ENCODE results near the gene FAM168B.

Gene FAM168B

DNA sequence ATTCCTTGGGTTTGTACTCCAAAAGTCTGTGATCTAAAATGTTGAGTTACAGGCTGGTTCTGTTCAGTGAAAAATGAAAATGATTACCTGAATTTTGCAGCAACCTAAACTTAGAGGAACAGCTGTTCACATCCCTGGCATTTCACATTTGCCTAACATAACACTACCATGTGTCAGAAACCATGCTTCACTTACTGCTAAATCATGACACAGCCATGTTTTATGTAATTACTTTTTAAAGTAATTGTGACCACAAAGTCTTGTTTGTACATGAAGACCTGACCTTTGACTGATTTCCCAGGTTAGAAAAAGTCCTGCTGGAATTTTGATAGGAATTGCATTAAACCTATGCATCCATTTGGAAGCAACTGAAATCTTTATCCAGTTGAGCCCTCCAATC lies 79.1 kb downstream of the FAM168B start:
- DNase-seq = no peak

DNA sequence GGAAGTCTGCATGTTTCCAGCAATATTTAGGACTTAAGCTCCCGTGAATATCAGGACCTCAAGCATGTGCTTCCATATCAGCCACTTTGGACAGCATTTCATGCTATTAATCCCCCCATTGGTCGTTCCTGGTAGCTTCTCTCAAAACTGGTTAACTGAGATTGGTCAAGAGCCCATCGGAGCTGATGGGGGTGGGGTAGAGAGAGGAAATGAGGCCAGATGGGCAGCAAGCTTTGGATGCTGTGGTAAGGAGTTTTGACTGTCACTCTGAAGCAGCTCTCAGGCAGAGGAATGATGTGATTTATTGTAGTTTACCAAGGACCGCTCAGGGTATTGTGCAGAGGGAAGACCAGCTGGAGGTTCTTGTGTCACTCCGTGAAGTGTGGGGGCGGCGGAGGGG lies 81.8 kb downstream of the FAM168B start:
- DNase-seq = no peak

DNA sequence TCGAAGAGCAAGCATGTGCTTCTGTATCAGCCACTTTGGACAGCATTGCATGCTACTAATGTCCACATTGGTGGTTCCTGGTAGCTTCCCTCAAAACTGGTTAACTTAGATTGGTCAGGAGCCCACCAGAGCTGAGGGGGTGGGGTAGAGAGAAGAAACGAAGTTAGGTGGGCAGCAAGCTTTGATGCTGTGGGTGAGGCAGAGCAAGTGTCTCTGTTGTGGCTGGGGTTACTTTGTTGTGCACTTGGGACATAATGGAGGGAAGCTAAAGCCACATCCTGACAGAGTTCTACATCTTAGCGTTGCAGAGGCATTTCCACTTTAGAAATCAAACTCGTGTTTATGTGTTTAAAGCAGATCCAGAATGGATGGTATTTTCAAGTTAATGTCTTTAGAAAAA lies 82.7 kb downstream of the FAM168B start:
- DNase-seq = no peak

DNA sequence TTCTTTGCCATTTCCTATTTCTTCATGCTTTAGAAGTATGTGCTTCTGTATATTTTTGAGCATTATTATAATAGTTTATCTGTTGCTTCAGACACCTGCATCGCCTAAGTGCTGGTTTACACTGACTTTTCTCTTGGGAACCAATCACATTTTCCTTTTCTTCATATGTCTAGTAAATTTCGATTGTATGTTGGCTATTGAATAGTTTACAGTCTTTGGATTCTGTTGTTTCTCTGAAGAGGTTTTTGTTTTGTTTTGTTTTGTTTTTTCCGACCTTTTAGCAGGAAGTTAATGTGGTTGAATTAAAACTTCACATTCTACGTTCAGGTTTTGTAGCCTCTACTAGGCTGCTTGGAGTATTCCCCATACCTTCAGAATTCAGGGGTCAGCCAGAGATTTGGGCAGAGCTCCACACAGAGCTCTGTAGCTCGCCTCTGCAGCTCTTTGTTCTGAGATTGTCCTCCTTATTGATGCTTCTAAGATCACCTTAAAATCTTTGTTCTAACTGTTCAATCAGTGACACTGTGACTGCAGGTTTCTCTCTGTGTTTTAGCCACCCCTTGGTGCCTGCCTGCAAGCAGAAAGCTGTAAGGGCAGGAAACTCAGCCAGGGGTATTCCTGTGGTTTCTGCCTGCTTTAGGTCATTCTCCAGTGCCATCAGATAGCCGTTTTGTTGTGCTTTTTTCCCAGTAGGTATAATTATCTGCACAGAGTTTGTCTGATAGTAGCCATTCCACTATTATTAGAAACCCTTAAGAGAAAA lies 83.4 kb downstream of the FAM168B start:
- no peak for DNase-seq

GRCh38 chr2:131008967-131009366 lies 84.3 kb downstream of the FAM168B start:
- no peak for DNase-seq

GRCh38 chr2:131006561-131006960 lies 86.7 kb downstream of the FAM168B start:
- DNase-seq = no peak

- no peak for DNase-seq
These were observed 87.9 kb downstream of the FAM168B start for GRCh38 chr2:131005216-131005935.

- no peak for DNase-seq
These were observed 88.6 kb downstream of the FAM168B start for GRCh38 chr2:131004446-131005209.

GRCh38 chr2:130998561-130998960 lies 94.7 kb downstream of the FAM168B start:
- DNase-seq = no peak

Measured in NCI-H345 (cell line).